Peyer's patch (tissue), 4 donors: ENCODE data around the gene CCDC187. TPM values are rescaled to one million over a fixed set of nuclear protein-coding genes. Genes with fewer than 3 reads are reported as not detected.

Experiments used
- DNase-seq, 3 donors: peaks; one replicate each; pipeline ENCODE4 v3.0.0-alpha.2; 2017 to 2019
- H3K27ac ChIP-seq, 4 donors: fragments of 200-600 bp; sonication (generic); one replicate each; pipeline ENCODE4 v1.5.1; 2016 to 2019
- H3K27me3 ChIP-seq, 2 donors: fragments of 200-600 bp; sonication (generic); one replicate each; pipeline ENCODE4 v1.5.1; 2019
- H3K36me3 ChIP-seq, 3 donors: fragments of 200-600 bp; sonication (generic); one replicate each; pipeline ENCODE4 v1.5.1; 2016 to 2019
- H3K4me1 ChIP-seq, 4 donors: fragments of 200-600 bp; sonication (generic); one replicate each; pipeline ENCODE4 v1.5.1; 2016 to 2019
- H3K4me3 ChIP-seq, 4 donors: fragments of 200-600 bp; sonication (generic); 1 replicate in 3 of 4; 2 replicates in 1 of 4; pipeline ENCODE4 v1.5.1; 2016 to 2019; ENCODE audit warnings: mild to moderate bottlenecking in 1 of 4
- H3K9me3 ChIP-seq, 4 donors: fragments of 200-600 bp; sonication (generic); one replicate each; pipeline ENCODE4 v1.5.1; 2016 to 2019; ENCODE audit warnings: mild to moderate bottlenecking in 1 of 4
- CTCF ChIP-seq, 6 experiments: fragments of 450-650 bp in 4 of 6; fragments of 200-600 bp in 2 of 6; sonication (generic) in 1 of 6; IDR thresholded peaks; one replicate each; pipeline ENCODE4 v1.5.1; 2017 to 2019; ENCODE audit warnings: antibody characterized with exemption in 6 of 6, mild to moderate bottlenecking in 3 of 6, moderate library complexity in 1 of 6
- POLR2A ChIP-seq, 2 donors: fragments of 450-650 bp; IDR thresholded peaks; one replicate each; pipeline ENCODE4 v1.5.1; 2017; ENCODE audit warnings: antibody characterized with exemption in 2 of 2, mild to moderate bottlenecking in 2 of 2, moderate library complexity in 2 of 2
- total RNA-seq, 4 donors: library from RNA; depleted of rRNA; stranded (reverse); fragments of >200 nt; gene quantifications; one replicate each; pipeline ENCODE4 v1.1.0, GENCODE V29; 2016

CCDC187 gene
- total RNA-seq, 4 donors from 2014 or later, result 0.35 to 1.0 (median 0.67) TPM; not detected in 1

GRCh38 chr9:136306211-136307208 lies 2.6 kb upstream of the CCDC187 start:
- no peaks in the 10 kb centered on the region for H3K9me3 ChIP-seq
- H3K27me3 ChIP-seq, result no peaks in the 10 kb centered on the region
- H3K36me3 ChIP-seq, result no peaks in the 10 kb centered on the region
- H3K4me3 ChIP-seq, result no peak overlapping the region
- no peak for DNase-seq
- TF ChIP-seq CTCF (IDR thresholded peaks at IDR 0.05) (no peak), POLR2A (IDR thresholded peaks at IDR 0.05) (no peak)
- peaks cover 0 to 11% (median 0%) of the 10 kb centered on the region in 4 donors for H3K4me1 ChIP-seq
- H3K27ac ChIP-seq, result no peak overlapping the region

- DNase-seq, result no peak
- Histone ChIP-seq H3K27ac (no peak overlapping the region), H3K36me3 (no peaks in the 10 kb centered on the region), H3K4me3 (no peak overlapping the region), H3K27me3 (no peaks in the 10 kb centered on the region), H3K4me1 (peaks cover 0 to 11% (median 0%) of the 10 kb centered on the region in 4 donors), H3K9me3 (no peaks in the 10 kb centered on the region)
- TF ChIP-seq CTCF (IDR thresholded peaks at IDR 0.05) (no peak), POLR2A (IDR thresholded peaks at IDR 0.05) (no peak)
Observed at GRCh38 chr9:136305804-136306203, 1.9 kb upstream of the CCDC187 start.

- no peak overlapping the region for H3K4me3 ChIP-seq
- H3K9me3 ChIP-seq, result no peaks in the 10 kb centered on the region
- no peaks in the 10 kb centered on the region for H3K36me3 ChIP-seq
- TF ChIP-seq POLR2A (IDR thresholded peaks at IDR 0.05), result no peak
- no peak for DNase-seq
- H3K4me1 ChIP-seq, result peaks cover 0 to 11% (median 0%) of the 10 kb centered on the region in 4 donors
- no peaks in the 10 kb centered on the region for H3K27me3 ChIP-seq
- H3K27ac ChIP-seq, result no peak overlapping the region
Observed at GRCh38 chr9:136304981-136305380, 1.1 kb upstream of the CCDC187 start.

GRCh38 chr9:136304456-136304855 lies 562 bp upstream of the CCDC187 start:
- DNase-seq, result no peak
- H3K27ac ChIP-seq, result no peak overlapping the region
- H3K27me3 ChIP-seq, result no peaks in the 10 kb centered on the region
- no peaks in the 10 kb centered on the region for H3K9me3 ChIP-seq
- no peaks in the 10 kb centered on the region for H3K36me3 ChIP-seq
- H3K4me1 ChIP-seq, result peaks cover 0 to 9% (median 0%) of the 10 kb centered on the region in 4 donors
- no peak overlapping the region for H3K4me3 ChIP-seq
- no peak for TF ChIP-seq POLR2A (IDR thresholded peaks at IDR 0.05)
- no peak for TF ChIP-seq CTCF (IDR thresholded peaks at IDR 0.05)

GRCh38 chr9:136303066-136303824 lies 649 bp downstream of the CCDC187 start:
- TF ChIP-seq CTCF (IDR thresholded peaks at IDR 0.05) (no peak), POLR2A (IDR thresholded peaks at IDR 0.05) (no peak)
- peaks cover 0 to 7% (median 0%) of the 10 kb centered on the region in 4 donors for H3K4me1 ChIP-seq
- no peak overlapping the region for H3K4me3 ChIP-seq
- DNase-seq, result no peak
- no peaks in the 10 kb centered on the region for H3K9me3 ChIP-seq
- no peaks in the 10 kb centered on the region for H3K27me3 ChIP-seq
- H3K27ac ChIP-seq, result no peak overlapping the region
- H3K36me3 ChIP-seq, result no peaks in the 10 kb centered on the region
